ENCODE measurements around the gene MINDY2. TPM values are rescaled to one million over a fixed set of nuclear protein-coding genes. Genes with fewer than 3 reads are reported as not detected.

MINDY2 gene
- total RNA-seq, 4 donors from 2014 or later = 7.1 to 22.0 (median 9.8) TPM

DNA sequence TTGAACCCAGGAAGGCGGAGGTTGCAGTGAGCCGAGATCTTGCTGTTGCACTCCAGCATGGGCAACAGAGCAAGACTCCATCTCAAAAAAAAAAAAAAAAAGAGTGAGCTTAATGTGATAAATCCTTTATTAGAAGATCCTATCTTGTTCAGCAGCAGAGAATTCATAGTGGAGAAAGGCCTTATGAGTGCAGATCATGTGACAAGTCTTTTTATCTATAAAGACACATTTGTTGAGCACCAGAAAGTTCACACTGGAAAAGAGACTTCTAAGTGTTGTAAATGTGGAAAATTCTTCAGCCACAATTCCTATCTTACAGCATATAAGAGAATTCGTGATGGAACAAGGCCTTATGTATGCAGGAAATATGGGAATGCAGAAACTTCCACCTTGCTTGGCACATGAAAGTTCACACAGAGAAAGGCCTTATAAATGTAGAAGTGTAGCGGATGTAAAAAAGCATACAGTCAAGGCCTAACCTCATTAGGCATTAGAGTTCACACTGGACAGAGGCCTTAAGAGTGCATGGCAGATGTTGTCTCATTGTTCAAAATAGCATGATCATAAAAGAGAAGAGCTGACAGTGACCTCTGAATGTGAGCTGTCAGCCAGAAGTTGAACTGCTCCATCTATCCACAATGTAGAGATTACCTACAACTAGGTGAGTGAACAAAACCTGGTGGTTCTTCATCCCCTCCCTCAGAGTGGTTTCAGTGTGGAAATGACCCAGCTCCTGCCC is 38.3 kb upstream of the MINDY2 start:
- in situ Hi-C loops (cut with MboI; ENCODE audit: low sequenced_read_pairs in 4 of 4) = no loop called here
- no peak for DNase-seq
- Histone ChIP-seq H3K4me1 (peaks cover 23 to 27% of the 10 kb centered on the region in 2 donors), H3K27me3 (no peaks in the 10 kb centered on the region), H3K27ac (peak overlapping the region in 3 of 4 donors; percentile 19 to 41 (median 25)), H3K36me3 (no peaks in the 10 kb centered on the region), H3K4me3 (no peak overlapping the region), H3K9me3 (no peaks in the 10 kb centered on the region)
- intact Hi-C loops (cut with DNase I; ENCODE audit: low total_unique reads) = no loop called here
- peak in 1 of 2 donors; percentile 70 for ATAC-seq
- TF ChIP-seq POLR2A (IDR thresholded peaks at IDR 0.05) = no peak
- TF ChIP-seq, protein P1, sequence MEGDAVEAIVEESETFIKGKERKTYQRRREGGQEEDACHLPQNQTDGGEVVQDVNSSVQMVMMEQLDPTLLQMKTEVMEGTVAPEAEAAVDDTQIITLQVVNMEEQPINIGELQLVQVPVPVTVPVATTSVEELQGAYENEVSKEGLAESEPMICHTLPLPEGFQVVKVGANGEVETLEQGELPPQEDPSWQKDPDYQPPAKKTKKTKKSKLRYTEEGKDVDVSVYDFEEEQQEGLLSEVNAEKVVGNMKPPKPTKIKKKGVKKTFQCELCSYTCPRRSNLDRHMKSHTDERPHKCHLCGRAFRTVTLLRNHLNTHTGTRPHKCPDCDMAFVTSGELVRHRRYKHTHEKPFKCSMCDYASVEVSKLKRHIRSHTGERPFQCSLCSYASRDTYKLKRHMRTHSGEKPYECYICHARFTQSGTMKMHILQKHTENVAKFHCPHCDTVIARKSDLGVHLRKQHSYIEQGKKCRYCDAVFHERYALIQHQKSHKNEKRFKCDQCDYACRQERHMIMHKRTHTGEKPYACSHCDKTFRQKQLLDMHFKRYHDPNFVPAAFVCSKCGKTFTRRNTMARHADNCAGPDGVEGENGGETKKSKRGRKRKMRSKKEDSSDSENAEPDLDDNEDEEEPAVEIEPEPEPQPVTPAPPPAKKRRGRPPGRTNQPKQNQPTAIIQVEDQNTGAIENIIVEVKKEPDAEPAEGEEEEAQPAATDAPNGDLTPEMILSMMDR (IDR thresholded peaks at IDR 0.05 in 4 of 5, conservative IDR thresholded peaks at IDR 0.05 in 1 of 5) = no peak

DNA sequence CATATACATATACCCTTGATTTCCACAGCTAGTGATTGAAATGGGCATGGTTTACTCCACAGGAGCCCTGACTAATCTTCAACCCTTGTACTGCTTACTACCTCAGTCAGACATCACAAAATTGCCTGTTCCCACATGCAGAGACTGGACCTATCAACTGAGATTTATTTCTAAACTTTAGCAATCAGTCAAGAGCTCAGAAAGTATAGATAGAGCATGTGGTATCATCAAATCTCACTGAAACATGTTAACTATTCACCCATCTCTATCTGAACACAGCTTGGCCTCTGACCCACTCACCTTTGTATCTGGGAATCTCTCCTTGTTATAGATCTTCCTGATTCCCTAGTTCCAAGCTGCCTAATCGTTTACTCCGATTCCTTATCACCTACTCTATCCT is 36.2 kb upstream of the MINDY2 start:
- Histone ChIP-seq H3K4me3 (no peak overlapping the region), H3K36me3 (no peaks in the 10 kb centered on the region), H3K27me3 (no peaks in the 10 kb centered on the region), H3K27ac (no peak overlapping the region), H3K9me3 (no peaks in the 10 kb centered on the region), H3K4me1 (peaks cover 34 to 37% of the 10 kb centered on the region in 2 donors)
- in situ Hi-C loops (cut with MboI; ENCODE audit: low sequenced_read_pairs in 4 of 4) = no loop called here
- intact Hi-C loops (cut with DNase I; ENCODE audit: low total_unique reads) = no loop called here
- no peak for ATAC-seq
- TF ChIP-seq POLR2A (IDR thresholded peaks at IDR 0.05) = no peak
- TF ChIP-seq, protein P1 (IDR thresholded peaks at IDR 0.05 in 4 of 5, conservative IDR thresholded peaks at IDR 0.05 in 1 of 5) = no peak
- DNase-seq = no peak

DNA sequence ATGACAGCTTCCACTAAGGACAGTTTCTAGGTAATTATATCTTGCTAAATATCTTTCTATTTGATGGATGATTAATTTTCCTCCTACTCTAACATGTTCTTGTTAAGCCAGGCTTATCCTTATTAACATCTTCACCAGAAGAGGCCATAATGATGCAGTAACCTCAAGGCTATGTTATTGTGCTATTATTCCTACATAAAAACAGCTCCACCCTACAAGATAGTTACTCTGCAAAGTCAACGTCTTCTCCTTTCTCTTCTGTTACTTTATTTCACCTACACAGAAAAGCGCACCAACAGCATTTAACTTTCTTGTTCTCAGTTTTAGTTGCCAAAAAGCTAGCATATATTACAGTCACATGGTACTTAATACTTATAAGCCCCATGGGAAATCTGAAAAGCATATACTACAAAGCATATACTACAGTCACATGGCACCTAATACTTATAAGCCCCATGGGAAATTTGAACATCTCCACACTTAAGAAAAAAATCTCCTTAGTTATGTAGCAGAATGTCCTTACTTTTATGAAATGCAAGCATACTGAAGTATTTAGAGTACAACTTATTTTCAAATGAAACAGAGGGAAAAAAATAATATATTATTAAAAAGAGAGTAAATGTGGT is 35.0 kb upstream of the MINDY2 start:
- in situ Hi-C loops (cut with MboI; ENCODE audit: low sequenced_read_pairs in 4 of 4) = no loop called here
- Histone ChIP-seq H3K4me1 (peaks cover 35 to 40% of the 10 kb centered on the region in 2 donors), H3K4me3 (no peak overlapping the region), H3K27ac (no peak overlapping the region), H3K27me3 (no peaks in the 10 kb centered on the region), H3K36me3 (no peaks in the 10 kb centered on the region), H3K9me3 (no peaks in the 10 kb centered on the region)
- intact Hi-C loops (cut with DNase I; ENCODE audit: low total_unique reads) = no loop called here
- TF ChIP-seq, protein P1 (IDR thresholded peaks at IDR 0.05 in 4 of 5, conservative IDR thresholded peaks at IDR 0.05 in 1 of 5) = no peak
- no peak for TF ChIP-seq POLR2A (IDR thresholded peaks at IDR 0.05)
- ATAC-seq (no peak), DNase-seq (no peak)

DNA sequence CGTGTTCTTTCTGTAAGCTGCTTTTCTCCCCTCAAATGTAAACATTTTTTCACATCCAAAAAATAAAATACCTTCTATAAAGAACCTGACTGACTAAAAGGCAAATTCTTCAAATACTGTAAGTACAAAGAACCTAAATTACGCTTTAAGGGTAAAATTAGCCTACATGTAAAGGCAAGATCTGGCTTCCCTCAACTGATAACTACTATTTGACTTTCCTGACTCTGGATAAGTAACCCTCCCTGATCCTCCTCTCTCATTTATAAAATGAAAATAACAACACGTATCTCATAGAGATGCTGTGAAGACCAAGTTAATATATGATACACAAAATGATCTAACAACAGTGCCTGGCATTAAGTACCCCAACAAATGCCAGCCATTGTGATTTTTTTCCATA is 33.8 kb upstream of the MINDY2 start:
- H3K9me3 ChIP-seq = no peaks in the 10 kb centered on the region
- intact Hi-C loops (cut with DNase I; ENCODE audit: low total_unique reads) = no loop called here
- no peaks in the 10 kb centered on the region for H3K27me3 ChIP-seq
- H3K36me3 ChIP-seq = no peaks in the 10 kb centered on the region
- in situ Hi-C loops (cut with MboI; ENCODE audit: low sequenced_read_pairs in 4 of 4) = no loop called here
- ATAC-seq (no peak), DNase-seq (no peak)
- H3K4me1 ChIP-seq = peaks cover 35 to 51% of the 10 kb centered on the region in 2 donors
- no peak overlapping the region for H3K27ac ChIP-seq
- no peak overlapping the region for H3K4me3 ChIP-seq
- no peak for TF ChIP-seq POLR2A (IDR thresholded peaks at IDR 0.05)
- TF ChIP-seq, protein P1 (IDR thresholded peaks at IDR 0.05 in 4 of 5, conservative IDR thresholded peaks at IDR 0.05 in 1 of 5) = no peak

Measured in gastrocnemius medialis (tissue), 4 donors.